Stimulated activated naive B cell treated with anti-CD40 and anti-IgM and Interleukin-4, amounts not matched to agents 10 μg/mL and 1 μg/mL and 100 μg/mL, for 72 hours (primary cell): Measurements from ENCODE around the gene CTH.
"Not testable (repeated sequence)": the region's sequence is repeated elsewhere in the genome, so short reads cannot be mapped to it uniquely, and the experiment has no call there.

Source experiments
- ATAC-seq, 2 donors: fragments of 150-1000 bp; cut with Tn5 transposase; replicated peaks; 2 replicates each; pipeline ENCODE4 v1.10.0; 2021; ENCODE audit warnings: moderate library complexity in 1 of 2
- DNase-seq: peaks from one replicate; pipeline ENCODE4 v3.0.0; 2021
- H3K27ac Mint-ChIP-seq: one replicate; pipeline ENCODE4 v1.8.0; 2022; ENCODE audit warnings: mild to moderate bottlenecking, mixed read lengths
- H3K27me3 Mint-ChIP-seq, 2 donors: one replicate each; pipeline ENCODE4 v1.8.0; 2022; ENCODE audit warnings: mixed read lengths in 2 of 2
- H3K36me3 Mint-ChIP-seq, 2 donors: one replicate each; pipeline ENCODE4 v1.8.0; 2022; ENCODE audit warnings: mixed read lengths in 2 of 2, mild to moderate bottlenecking in 1 of 2
- H3K4me1 Mint-ChIP-seq, 2 donors: one replicate each; pipeline ENCODE4 v1.8.0; 2022; ENCODE audit warnings: mixed read lengths in 2 of 2, mild to moderate bottlenecking in 1 of 2
- H3K4me3 Mint-ChIP-seq, 2 donors: one replicate each; pipeline ENCODE4 v1.8.0; 2022; ENCODE audit warnings: mild to moderate bottlenecking in 2 of 2, mixed read lengths in 2 of 2, moderate library complexity in 1 of 2
- H3K9me3 Mint-ChIP-seq, 2 donors: one replicate each; pipeline ENCODE4 v1.8.0; 2022; ENCODE audit warnings: mixed read lengths in 2 of 2, mild to moderate bottlenecking in 1 of 2

The CTH gene

GRCh38 chr1:70455291-70455690 lies 44.2 kb downstream of the CTH start:
- no peak overlapping the region for H3K27ac Mint-ChIP-seq
- no peaks in the 10 kb centered on the region for H3K36me3 Mint-ChIP-seq
- peaks cover 0 to 3% of the 10 kb centered on the region in 2 donors for H3K4me1 Mint-ChIP-seq
- H3K27me3 Mint-ChIP-seq = peaks cover 8% of the 10 kb centered on the region in 2 donors
- no peak for DNase-seq
- H3K4me3 Mint-ChIP-seq = no peak overlapping the region
- no peak for ATAC-seq
- peaks cover 6 to 8% of the 10 kb centered on the region in 2 donors for H3K9me3 Mint-ChIP-seq

- Mint-ChIP-seq H3K27ac (no peak overlapping the region), H3K36me3 (no peaks in the 10 kb centered on the region), H3K4me3 (no peak overlapping the region), H3K9me3 (peaks cover 4 to 11% of the 10 kb centered on the region in 2 donors), H3K4me1 (no peaks in the 10 kb centered on the region), H3K27me3 (peaks cover 16% of the 10 kb centered on the region in 2 donors)
- ATAC-seq (no peak), DNase-seq (no peak)
Measured at GRCh38 chr1:70458131-70458530, 47.1 kb downstream of the CTH start.

GRCh38 chr1:70459496-70460225 lies 48.6 kb downstream of the CTH start:
- Mint-ChIP-seq H3K27me3 (peaks cover 11 to 20% of the 10 kb centered on the region in 2 donors), H3K4me1 (no peaks in the 10 kb centered on the region), H3K27ac (no peak overlapping the region), H3K36me3 (peaks cover 0 to 4% of the 10 kb centered on the region in 2 donors), H3K4me3 (no peak overlapping the region), H3K9me3 (peaks cover 5 to 15% of the 10 kb centered on the region in 2 donors)
- no peak for ATAC-seq
- no peak for DNase-seq

GRCh38 chr1:70460740-70461713 lies 50.0 kb downstream of the CTH start:
- Mint-ChIP-seq H3K27me3 (peaks cover 11 to 20% of the 10 kb centered on the region in 2 donors), H3K9me3 (peaks cover 5 to 11% of the 10 kb centered on the region in 2 donors)
- H3K4me1 Mint-ChIP-seq, DNase-seq, H3K36me3 Mint-ChIP-seq, H3K27ac Mint-ChIP-seq, ATAC-seq, H3K4me3 Mint-ChIP-seq: not testable (repeated sequence)

GRCh38 chr1:70462611-70463010 lies 51.5 kb downstream of the CTH start:
- peaks cover 17 to 24% of the 10 kb centered on the region in 2 donors for H3K27me3 Mint-ChIP-seq
- DNase-seq (no peak), ATAC-seq (no peak)
- peaks cover 2 to 7% of the 10 kb centered on the region in 2 donors for H3K9me3 Mint-ChIP-seq
- H3K4me3 Mint-ChIP-seq = no peak overlapping the region
- H3K27ac Mint-ChIP-seq = no peak overlapping the region
- H3K36me3 Mint-ChIP-seq = peaks cover 0 to 4% of the 10 kb centered on the region in 2 donors
- H3K4me1 Mint-ChIP-seq = no peaks in the 10 kb centered on the region

- Mint-ChIP-seq H3K4me3 (no peak overlapping the region), H3K36me3 (peaks cover 0 to 4% of the 10 kb centered on the region in 2 donors), H3K27ac (no peak overlapping the region), H3K27me3 (peaks cover 37 to 39% of the 10 kb centered on the region in 2 donors), H3K4me1 (no peaks in the 10 kb centered on the region), H3K9me3 (peaks cover 2 to 7% of the 10 kb centered on the region in 2 donors)
- ATAC-seq = no peak
- DNase-seq = no peak
Measured at GRCh38 chr1:70465911-70466310, 54.8 kb downstream of the CTH start.

- Mint-ChIP-seq H3K4me3 (no peak overlapping the region), H3K4me1 (no peaks in the 10 kb centered on the region), H3K36me3 (peaks cover 0 to 4% of the 10 kb centered on the region in 2 donors), H3K27me3 (peaks cover 28 to 32% of the 10 kb centered on the region in 2 donors), H3K27ac (no peak overlapping the region), H3K9me3 (peaks cover 2 to 4% of the 10 kb centered on the region in 2 donors)
- ATAC-seq (no peak), DNase-seq (no peak)
Measured at GRCh38 chr1:70467531-70467930, 56.5 kb downstream of the CTH start.

- H3K27ac Mint-ChIP-seq = no peak overlapping the region
- DNase-seq (no peak), ATAC-seq (no peak)
- no peaks in the 10 kb centered on the region for H3K4me1 Mint-ChIP-seq
- H3K9me3 Mint-ChIP-seq = peaks cover 2 to 4% of the 10 kb centered on the region in 2 donors
- no peak overlapping the region for H3K4me3 Mint-ChIP-seq
- H3K36me3 Mint-ChIP-seq = peaks cover 0 to 4% of the 10 kb centered on the region in 2 donors
- peaks cover 28 to 32% of the 10 kb centered on the region in 2 donors for H3K27me3 Mint-ChIP-seq
Measured at GRCh38 chr1:70468180-70468579, 57.1 kb downstream of the CTH start.

GRCh38 chr1:70469184-70469583 lies 58.1 kb downstream of the CTH start:
- ATAC-seq, H3K36me3 Mint-ChIP-seq, DNase-seq, H3K4me3 Mint-ChIP-seq, H3K9me3 Mint-ChIP-seq, H3K4me1 Mint-ChIP-seq: not testable (repeated sequence)
- Mint-ChIP-seq H3K27me3 (peaks cover 28% of the 10 kb centered on the region in 2 donors), H3K27ac (peak overlapping the region; percentile 16)

GRCh38 chr1:70475023-70475422 lies 64.0 kb downstream of the CTH start:
- Mint-ChIP-seq H3K36me3 (no peaks in the 10 kb centered on the region), H3K4me1 (no peaks in the 10 kb centered on the region), H3K27me3 (peaks cover 5 to 7% of the 10 kb centered on the region in 2 donors), H3K27ac (no peak overlapping the region), H3K4me3 (no peak overlapping the region), H3K9me3 (peaks cover 2 to 4% of the 10 kb centered on the region in 2 donors)
- no peak for ATAC-seq
- DNase-seq = no peak

- no peak for ATAC-seq
- Mint-ChIP-seq H3K36me3 (no peaks in the 10 kb centered on the region), H3K4me1 (peaks cover 0 to 3% of the 10 kb centered on the region in 2 donors), H3K9me3 (peaks cover 2 to 4% of the 10 kb centered on the region in 2 donors), H3K27me3 (no peaks in the 10 kb centered on the region), H3K27ac (no peak overlapping the region), H3K4me3 (no peak overlapping the region)
- no peak for DNase-seq
Measured at GRCh38 chr1:70477090-70477489, 66.0 kb downstream of the CTH start.

- DNase-seq, H3K4me1 Mint-ChIP-seq, H3K27me3 Mint-ChIP-seq, H3K36me3 Mint-ChIP-seq, H3K9me3 Mint-ChIP-seq, H3K27ac Mint-ChIP-seq, ATAC-seq, H3K4me3 Mint-ChIP-seq: not testable (repeated sequence)
Measured at GRCh38 chr1:70477905-70478304, 66.8 kb downstream of the CTH start.

- ATAC-seq (no peak), DNase-seq (no peak)
- H3K4me3 Mint-ChIP-seq = no peak overlapping the region
- peaks cover 0 to 3% of the 10 kb centered on the region in 2 donors for H3K4me1 Mint-ChIP-seq
- H3K36me3 Mint-ChIP-seq = no peaks in the 10 kb centered on the region
- H3K9me3 Mint-ChIP-seq = no peaks in the 10 kb centered on the region
- no peak overlapping the region for H3K27ac Mint-ChIP-seq
- peaks cover 0 to 6% of the 10 kb centered on the region in 2 donors for H3K27me3 Mint-ChIP-seq
Measured at GRCh38 chr1:70483342-70483741, 72.3 kb downstream of the CTH start.

GRCh38 chr1:70485624-70486023 lies 74.6 kb downstream of the CTH start:
- H3K27ac Mint-ChIP-seq = no peak overlapping the region
- H3K27me3 Mint-ChIP-seq = peaks cover 1 to 7% of the 10 kb centered on the region in 2 donors
- no peak overlapping the region for H3K4me3 Mint-ChIP-seq
- H3K9me3 Mint-ChIP-seq = peaks cover 0 to under 1% of the 10 kb centered on the region in 2 donors
- ATAC-seq (no peak), DNase-seq (no peak)
- H3K36me3 Mint-ChIP-seq = no peaks in the 10 kb centered on the region
- peaks cover 0 to 3% of the 10 kb centered on the region in 2 donors for H3K4me1 Mint-ChIP-seq
